Hindlimb muscle (tissue), 1 donor: ENCODE measurements around the gene MAPK11. TPM values are rescaled to one million over a fixed set of nuclear protein-coding genes. Genes with fewer than 3 reads are reported as not detected.

Experiments used
- DNase-seq: peaks from one replicate; pipeline ENCODE4 v3.0.0-alpha.2; 2013
- polyA plus RNA-seq: library from polyadenylated mRNA; unstranded; fragments of 120-200 nt; gene quantifications from one replicate; pipeline ENCODE4 v1.2.1, GENCODE V29; 2013; ENCODE audit not compliant: insufficient read length

The MAPK11 gene
- polyA plus RNA-seq, 1 donor: 7.4 TPM

- no peak for DNase-seq
Measured at GRCh38 chr22:50307890-50308596, 37.9 kb upstream of the MAPK11 start.

DNA sequence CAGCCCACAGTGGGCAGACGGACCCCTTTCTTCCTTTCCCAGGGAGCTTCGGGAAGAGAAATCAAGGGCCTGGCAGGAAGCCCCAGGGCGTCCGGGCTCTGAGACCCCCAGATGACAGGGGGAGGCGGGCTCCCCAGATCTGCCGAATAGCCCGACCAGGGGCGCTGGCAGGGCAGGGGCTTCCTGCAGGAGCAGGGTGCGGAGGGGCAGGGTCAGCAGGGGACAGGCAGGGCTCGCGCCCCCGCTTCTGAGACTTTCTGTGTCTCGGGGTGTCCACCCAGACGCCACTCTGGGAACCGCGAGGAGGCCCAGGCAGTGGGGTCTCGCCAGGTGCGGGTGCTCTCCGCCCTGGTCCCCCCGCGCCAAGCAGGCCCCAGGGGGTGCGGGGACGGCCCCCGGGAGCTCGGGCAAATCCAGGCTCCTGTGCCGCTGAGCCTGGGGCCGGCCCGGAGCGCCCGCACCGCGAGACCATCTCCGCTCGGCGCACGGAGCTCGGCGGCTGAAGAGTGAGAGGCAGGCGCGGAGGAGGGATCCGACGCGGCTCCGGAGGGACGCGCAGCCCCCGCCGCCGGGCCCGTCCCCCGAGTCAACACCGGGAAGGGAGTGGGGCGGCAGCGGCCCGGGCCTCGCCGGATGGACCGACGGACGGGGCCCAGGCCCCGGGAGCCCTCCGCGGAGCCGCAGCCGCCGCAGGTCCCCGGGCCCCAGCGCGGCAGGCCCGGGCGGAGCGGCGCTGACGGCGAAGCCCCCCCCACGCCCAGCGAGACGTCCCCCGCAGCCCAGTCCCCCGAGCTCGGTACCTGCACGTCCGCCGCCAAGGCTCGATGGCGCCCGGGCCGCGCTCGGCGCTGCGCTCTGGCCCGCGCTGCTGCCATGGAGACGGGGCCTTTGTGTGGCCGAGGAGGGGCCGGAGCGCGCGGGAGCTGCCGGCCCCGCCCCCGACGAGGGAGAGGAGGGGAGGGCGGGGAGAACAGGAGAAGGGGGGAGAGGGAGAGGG lies 36.9 kb upstream of the MAPK11 start, which contains the start of gene PLXNB2:
PLXNB2 (minus strand) TSS at position 894 of the 997 bp plus-strand sequence. CDS start 17,062 bp downstream, outside the sequence.
- peak; percentile 90 for DNase-seq

GRCh38 chr22:50305923-50306566 lies 35.9 kb upstream of the MAPK11 start:
- peak; percentile 72 for DNase-seq

- no peak for DNase-seq
Measured at GRCh38 chr22:50305393-50305922, 35.3 kb upstream of the MAPK11 start.

DNA sequence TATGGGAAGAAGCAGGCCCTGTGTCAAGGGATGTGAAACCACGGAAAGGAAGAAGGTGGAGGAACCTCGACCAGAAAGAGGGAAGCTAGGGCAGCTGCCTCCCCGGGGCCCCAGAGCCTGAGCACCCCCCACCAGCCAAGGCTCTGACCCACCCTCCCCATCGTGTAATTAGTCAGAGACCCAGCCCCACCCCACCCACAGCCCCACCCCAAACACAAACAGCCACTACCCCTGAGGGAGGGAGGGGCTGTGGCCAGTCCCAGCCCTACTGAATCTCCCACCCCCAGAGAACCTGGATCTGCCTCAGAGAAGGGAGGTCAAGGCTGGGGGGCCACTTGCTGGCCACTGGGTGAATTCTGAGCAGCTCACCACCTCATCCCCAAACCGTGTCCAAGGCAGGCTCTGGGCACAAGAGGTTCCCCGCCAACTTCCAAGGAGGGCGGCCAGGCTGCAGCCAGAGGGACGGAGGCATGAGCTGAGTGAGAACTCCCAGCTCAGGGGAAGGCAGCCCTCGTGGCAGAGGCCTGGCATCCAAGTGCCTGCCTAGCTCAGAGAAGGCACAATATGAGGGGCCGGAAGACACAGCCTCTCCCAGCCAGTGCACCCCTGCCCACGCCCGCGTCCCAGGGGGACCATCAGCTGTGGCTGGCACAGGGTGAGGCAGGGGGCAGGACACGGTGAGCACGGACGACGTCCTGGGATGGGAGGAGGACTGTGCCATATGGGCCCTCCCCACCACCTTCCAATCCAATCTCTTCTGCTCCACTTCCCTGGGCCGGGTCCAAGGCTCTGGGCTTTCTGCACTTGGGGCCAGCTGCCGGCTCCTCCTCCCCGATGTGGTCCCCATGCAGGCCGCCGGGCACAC lies 34.6 kb upstream of the MAPK11 start:
- DNase-seq: no peak

- DNase-seq: no peak
Measured at GRCh38 chr22:50303848-50304527, 33.8 kb upstream of the MAPK11 start.

DNA sequence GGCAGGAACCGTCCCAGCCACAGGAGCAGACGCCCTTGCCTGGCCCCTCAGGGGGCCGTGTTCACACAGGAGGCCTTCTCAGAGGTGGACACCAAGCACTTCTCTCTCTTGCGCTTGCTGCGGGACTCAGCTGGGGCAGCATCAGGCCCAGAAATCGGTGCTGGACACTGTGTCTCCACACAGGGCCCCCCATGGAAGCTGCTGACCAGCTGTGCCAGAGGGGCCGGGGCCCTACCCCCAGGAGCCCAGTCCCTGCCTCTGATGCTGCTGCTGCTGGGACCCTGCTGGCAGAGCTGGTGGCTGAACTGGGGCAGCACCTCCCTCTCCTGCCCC lies 33.3 kb upstream of the MAPK11 start:
- DNase-seq: no peak

- DNase-seq: no peak
Measured at GRCh38 chr22:50302564-50302963, 32.4 kb upstream of the MAPK11 start.

DNA sequence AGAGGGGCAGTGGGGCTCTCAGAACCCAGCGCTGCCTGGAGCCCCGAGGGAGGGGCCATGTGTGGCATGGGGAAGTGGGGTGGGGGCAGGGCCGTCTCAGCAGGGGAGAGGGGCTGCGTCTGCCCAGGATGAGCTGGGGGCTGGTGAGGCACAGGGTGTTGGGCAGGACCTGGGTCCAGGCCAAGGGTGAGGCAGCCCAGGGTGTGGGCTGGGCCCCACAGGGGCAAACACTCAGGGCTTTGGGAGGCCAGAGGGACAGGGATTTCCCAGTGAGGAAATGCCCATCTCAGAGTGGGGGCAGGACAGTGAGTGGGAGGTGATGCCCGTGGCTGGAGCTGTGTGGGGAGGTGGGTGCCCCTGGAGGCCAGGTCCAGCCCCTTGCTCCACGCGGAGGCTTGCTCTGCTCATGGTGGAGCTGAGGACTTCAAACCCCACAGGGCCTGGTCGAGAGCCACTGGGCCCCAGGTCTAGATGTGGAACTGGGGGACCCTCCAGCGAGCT lies 31.9 kb upstream of the MAPK11 start:
- DNase-seq: no peak

GRCh38 chr22:50301581-50301991 lies 31.4 kb upstream of the MAPK11 start:
- no peak for DNase-seq

DNA sequence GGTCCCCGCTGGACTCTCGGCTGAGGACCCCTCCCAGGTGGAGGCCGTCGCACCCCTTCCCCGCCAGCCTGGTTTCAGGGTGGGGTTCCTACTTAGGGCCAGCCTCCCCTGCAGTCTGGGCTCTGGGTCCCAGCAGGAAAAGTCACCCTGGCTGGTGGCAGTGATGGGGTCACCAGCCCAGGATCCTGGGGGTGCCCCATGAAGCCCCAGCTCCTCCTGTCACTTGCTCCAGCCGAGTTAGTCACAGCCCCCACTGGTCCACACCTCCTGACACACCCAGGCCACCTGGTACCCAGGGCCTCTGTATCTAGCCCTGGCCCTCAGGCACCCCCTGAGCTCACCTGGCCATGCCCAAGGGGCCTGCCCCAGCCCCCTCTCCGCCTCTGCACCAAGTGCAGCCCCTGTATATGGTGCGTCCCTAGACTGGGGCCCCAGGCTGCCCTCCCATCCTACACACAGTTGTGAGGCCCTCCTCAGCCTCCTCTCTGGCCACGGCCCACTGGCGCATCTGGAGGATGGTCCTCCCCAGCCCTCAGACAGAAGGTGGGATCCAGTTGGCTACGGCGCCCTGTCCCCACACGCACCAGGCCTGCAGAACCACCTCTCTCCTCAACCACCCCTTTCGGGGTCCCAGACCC lies 30.6 kb upstream of the MAPK11 start:
- DNase-seq: no peak

GRCh38 chr22:50299785-50300619 lies 29.8 kb upstream of the MAPK11 start:
- no peak for DNase-seq

DNA sequence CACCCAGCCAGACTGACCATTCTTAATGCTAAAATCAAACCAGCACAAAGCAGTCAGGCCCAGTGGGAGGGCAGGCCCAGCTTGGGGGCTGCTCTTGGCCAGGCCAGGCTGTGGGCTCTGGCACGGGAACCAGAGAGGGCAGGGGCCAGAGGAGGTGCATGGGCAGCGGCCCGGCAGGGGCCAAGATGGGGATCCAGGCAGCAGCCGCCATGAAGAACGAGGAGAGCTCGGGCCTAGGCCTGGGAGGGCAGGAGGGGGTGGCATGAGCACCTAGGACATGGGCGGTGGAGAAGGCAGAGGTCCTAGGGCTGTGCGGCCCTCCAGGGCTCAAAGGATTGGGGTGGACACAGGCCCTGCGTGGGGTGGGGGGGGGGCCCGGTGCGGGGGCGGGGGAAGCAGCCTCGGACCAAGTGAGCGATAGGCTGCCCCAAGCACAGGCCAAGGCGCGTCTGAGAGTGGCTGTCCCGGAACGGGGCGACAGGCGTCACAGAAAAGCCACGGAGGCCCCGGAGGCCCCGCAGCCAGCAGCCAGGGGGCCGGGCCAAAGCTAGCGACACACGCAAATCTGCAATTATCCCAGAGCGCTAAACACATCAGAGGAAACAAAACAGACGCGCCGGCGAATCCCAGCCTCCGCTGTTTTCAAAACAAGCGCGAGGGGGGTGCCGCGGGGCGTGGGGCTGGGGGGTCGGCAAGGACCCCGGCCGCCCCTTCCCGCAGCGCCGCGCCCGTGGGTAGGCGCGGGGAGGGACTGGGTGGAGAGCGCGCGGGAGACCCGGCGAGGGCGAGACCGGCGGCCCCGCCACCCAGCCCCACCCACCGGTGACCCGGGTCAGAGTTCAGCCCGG lies 29.0 kb upstream of the MAPK11 start:
- no peak for DNase-seq

GRCh38 chr22:50298266-50298637 lies 28.1 kb upstream of the MAPK11 start:
- no peak for DNase-seq

DNA sequence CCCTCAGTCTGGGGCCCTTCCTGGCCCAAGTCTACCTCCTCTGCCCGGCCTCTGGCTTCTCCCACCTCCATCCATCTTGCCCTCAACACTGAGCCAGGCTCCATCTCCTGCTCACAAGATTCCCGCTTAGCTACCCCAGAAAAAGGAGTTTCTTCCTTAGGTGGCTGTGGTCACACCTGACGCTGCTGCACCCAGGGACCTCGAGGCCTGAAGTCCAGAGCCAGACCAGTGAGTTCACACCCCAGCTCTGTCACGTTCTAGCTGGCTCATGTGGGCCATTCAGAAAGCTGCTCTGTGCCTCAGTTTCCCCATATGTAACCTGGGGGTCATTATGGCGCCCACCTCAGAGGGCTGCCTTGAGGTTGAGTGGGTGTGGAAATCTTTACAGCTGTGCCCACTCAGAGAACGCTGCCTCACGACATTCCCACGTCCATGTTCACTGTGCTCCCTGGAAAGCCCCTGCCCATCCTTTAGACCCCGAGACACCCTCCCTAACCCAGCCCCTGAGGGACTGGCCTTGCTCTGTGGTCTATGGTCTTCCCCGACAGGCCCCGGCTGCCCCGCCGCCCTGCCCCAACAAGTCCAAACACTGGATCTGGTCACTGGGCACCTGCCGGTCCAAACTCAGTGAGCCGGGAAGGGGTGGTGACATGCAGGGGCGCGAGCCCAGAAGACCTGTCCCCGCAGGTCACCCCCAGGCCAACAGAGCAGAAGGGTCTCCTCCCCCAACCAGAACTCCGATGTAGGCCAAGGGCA lies 27.5 kb upstream of the MAPK11 start:
- DNase-seq: no peak

GRCh38 chr22:50296658-50297490 lies 26.7 kb upstream of the MAPK11 start:
- no peak for DNase-seq

GRCh38 chr22:50294319-50294656 lies 24.1 kb upstream of the MAPK11 start:
- no peak for DNase-seq
